Body of pancreas (tissue), 4 donors: ENCODE measurements around the gene ARNT2.

ENCODE experiments used
- POLR2A ChIP-seq, 3 donors: fragments of 450-650 bp; IDR thresholded peaks; one replicate each; pipeline ENCODE4 v1.6.1; 2016; ENCODE audit warnings: antibody characterized with exemption in 3 of 3, mild to moderate bottlenecking in 2 of 3
- TF ChIP-seq, protein P1 (sequence below), 7 experiments: fragments of 450-650 bp in 4 of 7; fragments of 200-600 bp in 3 of 7; sonication (generic) in 3 of 7; IDR thresholded peaks; one replicate each; pipeline ENCODE4 v1.5.1; 2016 to 2019; ENCODE audit warnings: antibody characterized with exemption in 7 of 7

DNA sequence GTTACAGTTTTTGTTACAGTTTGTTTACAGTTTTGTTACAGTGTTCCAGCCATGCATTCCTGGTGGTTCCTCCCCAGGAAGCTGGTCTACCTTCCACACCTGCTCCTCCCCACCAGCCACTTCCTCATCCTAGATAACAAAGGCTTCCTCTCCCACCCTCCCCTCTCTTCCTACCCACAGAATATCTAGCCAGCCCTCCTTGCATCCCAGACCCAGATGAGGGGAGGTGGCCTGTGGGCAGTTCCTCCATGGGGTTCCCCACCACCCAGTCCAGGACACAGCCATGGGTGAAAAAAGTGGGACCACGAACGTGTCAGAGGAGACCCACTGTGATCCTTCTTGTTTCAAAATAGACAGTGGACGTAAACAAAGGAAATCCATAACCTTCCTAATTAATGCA, 168.2 kb downstream of the ARNT2 start:
- TF ChIP-seq, protein P1, sequence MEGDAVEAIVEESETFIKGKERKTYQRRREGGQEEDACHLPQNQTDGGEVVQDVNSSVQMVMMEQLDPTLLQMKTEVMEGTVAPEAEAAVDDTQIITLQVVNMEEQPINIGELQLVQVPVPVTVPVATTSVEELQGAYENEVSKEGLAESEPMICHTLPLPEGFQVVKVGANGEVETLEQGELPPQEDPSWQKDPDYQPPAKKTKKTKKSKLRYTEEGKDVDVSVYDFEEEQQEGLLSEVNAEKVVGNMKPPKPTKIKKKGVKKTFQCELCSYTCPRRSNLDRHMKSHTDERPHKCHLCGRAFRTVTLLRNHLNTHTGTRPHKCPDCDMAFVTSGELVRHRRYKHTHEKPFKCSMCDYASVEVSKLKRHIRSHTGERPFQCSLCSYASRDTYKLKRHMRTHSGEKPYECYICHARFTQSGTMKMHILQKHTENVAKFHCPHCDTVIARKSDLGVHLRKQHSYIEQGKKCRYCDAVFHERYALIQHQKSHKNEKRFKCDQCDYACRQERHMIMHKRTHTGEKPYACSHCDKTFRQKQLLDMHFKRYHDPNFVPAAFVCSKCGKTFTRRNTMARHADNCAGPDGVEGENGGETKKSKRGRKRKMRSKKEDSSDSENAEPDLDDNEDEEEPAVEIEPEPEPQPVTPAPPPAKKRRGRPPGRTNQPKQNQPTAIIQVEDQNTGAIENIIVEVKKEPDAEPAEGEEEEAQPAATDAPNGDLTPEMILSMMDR (IDR thresholded peaks at IDR 0.05) = no peak
- no peak for TF ChIP-seq POLR2A (IDR thresholded peaks at IDR 0.05)
